IPS DF 6.9 (cell line): ENCODE data around the gene PDE2A.

Experiments used
- DNase-seq: peaks from one replicate; pipeline ENCODE4 v3.0.0-alpha.2; 2013; ENCODE audit warnings: low read depth, low spot score
- H3K27ac ChIP-seq: one replicate; pipeline ENCODE4 v1.5.1; 2013; ENCODE audit warnings: low read length, control low read depth
- H3K27me3 ChIP-seq: 2 replicates; pipeline ENCODE4 v1.6.1; 2013; ENCODE audit warnings: mild to moderate bottlenecking, low read length; ENCODE audit not compliant: control insufficient read depth, insufficient read depth
- H3K36me3 ChIP-seq: 2 replicates; pipeline ENCODE4 v1.6.1; 2013; ENCODE audit warnings: low read length; ENCODE audit not compliant: control insufficient read depth, insufficient read depth
- H3K4me1 ChIP-seq: 2 replicates; pipeline ENCODE4 v1.6.1; 2013; ENCODE audit warnings: low read length; ENCODE audit not compliant: control insufficient read depth, insufficient read depth
- H3K4me3 ChIP-seq: 2 replicates; pipeline ENCODE4 v1.5.1; 2013; ENCODE audit warnings: mild to moderate bottlenecking, low read length
- H3K9me3 ChIP-seq: 2 replicates; pipeline ENCODE4 v1.6.1; 2013; ENCODE audit warnings: low read length, inconsistent platforms; ENCODE audit not compliant: control insufficient read depth, insufficient read depth
- WGBS: extraction: QIAGEN DNeasy Blood & Tissue Kit; methylation state at CpG from one replicate; pipeline ENCODE4 v1.1.7; 2013; ENCODE audit warnings: mixed read lengths, missing lambda C conversion rate; ENCODE audit not compliant: insufficient read length, insufficient coverage; 5-methylcytosine and 5-hydroxymethylcytosine counted together

PDE2A gene

GRCh38 chr11:72673943-72674828 lies at the start of gene PDE2A:
PDE2A (minus strand) TSS chr11:72674422; CDS start chr11:72674207, 215 bp downstream.
- Histone ChIP-seq H3K4me3 (no peak within 1 kb of the TSS), H3K27me3 (peaks cover 8% of the 10 kb centered on the region; the same call in 1 of the 2 replicates), H3K9me3 (no peaks in the 10 kb centered on the region), H3K36me3 (no peaks in the 10 kb centered on the region), H3K4me1 (peaks cover 7% of the 10 kb centered on the region), H3K27ac (no peak within 1 kb of the TSS)
- WGBS = no CpG with 5 or more reads among the region's 21 CpGs
- DNase-seq = no peak

GRCh38 chr11:72723508-72723907 lies 49.3 kb upstream of the PDE2A start:
- Histone ChIP-seq H3K27ac (no peak overlapping the region), H3K4me1 (peaks cover 1% of the 10 kb centered on the region; the same call in 1 of the 2 replicates), H3K36me3 (peaks cover 5% of the 10 kb centered on the region), H3K4me3 (no peak overlapping the region), H3K9me3 (no peaks in the 10 kb centered on the region), H3K27me3 (no peaks in the 10 kb centered on the region)
- no CpG with 5 or more reads among the region's 9 CpGs for WGBS
- DNase-seq = no peak

- peaks cover 1% of the 10 kb centered on the region; the same call in 1 of the 2 replicates for H3K4me1 ChIP-seq
- peaks cover 7% of the 10 kb centered on the region for H3K36me3 ChIP-seq
- WGBS = no CpG with 5 or more reads among the region's 10 CpGs
- no peaks in the 10 kb centered on the region for H3K27me3 ChIP-seq
- H3K4me3 ChIP-seq = no peak overlapping the region
- H3K9me3 ChIP-seq = no peaks in the 10 kb centered on the region
- no peak for DNase-seq
- H3K27ac ChIP-seq = no peak overlapping the region
These were observed 48.0 kb upstream of the PDE2A start for GRCh38 chr11:72722050-72722748.

DNA sequence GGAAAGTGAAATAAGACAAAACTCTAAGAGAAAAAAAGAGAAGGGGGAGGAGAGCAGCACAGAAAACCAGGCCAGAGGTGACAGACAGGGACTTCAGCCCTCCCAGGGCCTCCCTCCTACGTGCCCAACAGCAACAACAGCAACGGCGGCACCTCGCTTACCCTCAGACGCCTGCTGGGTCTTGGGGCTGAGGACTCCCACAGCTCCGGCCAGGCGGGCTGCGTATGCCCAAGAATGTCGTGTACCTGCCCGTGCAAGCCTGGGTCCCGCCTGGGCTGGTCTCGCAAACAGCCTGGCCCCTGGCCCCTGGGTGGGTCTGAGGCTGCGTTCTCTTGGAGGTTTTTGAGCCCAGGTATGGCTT lies 47.4 kb upstream of the PDE2A start:
- no CpG with 5 or more reads among the region's 13 CpGs for WGBS
- no peak overlapping the region for H3K27ac ChIP-seq
- H3K27me3 ChIP-seq = no peaks in the 10 kb centered on the region
- no peak overlapping the region for H3K4me3 ChIP-seq
- H3K4me1 ChIP-seq = peaks cover 1% of the 10 kb centered on the region; the same call in 1 of the 2 replicates
- H3K9me3 ChIP-seq = no peaks in the 10 kb centered on the region
- peaks cover 8% of the 10 kb centered on the region for H3K36me3 ChIP-seq
- DNase-seq = no peak

GRCh38 chr11:72721276-72721675 lies 47.1 kb upstream of the PDE2A start:
- WGBS = no CpG with 5 or more reads among the region's 3 CpGs
- H3K4me1 ChIP-seq = peaks cover 1% of the 10 kb centered on the region; the same call in 1 of the 2 replicates
- DNase-seq = no peak
- no peaks in the 10 kb centered on the region for H3K27me3 ChIP-seq
- H3K36me3 ChIP-seq = peaks cover 5% of the 10 kb centered on the region
- H3K4me3 ChIP-seq = no peak overlapping the region
- H3K27ac ChIP-seq = no peak overlapping the region
- no peaks in the 10 kb centered on the region for H3K9me3 ChIP-seq

DNA sequence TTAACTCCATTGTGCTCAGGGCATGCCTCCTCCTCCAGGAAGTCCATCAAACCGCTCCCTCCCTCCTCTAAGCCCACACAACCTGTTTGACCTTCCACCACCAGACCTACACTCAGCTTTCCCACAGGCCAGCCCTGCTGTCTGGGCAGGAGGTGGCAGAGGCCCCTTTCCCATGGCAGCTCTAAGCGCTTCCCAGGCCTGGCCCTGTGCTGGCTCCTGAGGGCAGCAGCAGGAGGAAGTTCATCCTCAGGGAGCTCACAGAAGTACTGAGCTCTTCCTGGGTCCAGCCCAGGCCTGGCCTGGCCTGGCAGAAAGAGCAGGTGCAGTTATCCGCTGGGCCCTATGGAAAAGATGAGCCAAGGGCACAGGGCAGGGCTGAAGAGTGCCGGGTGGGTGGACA lies 46.6 kb upstream of the PDE2A start:
- Histone ChIP-seq H3K36me3 (peaks cover 3% of the 10 kb centered on the region; the same call in 1 of the 2 replicates), H3K4me1 (peaks cover 1% of the 10 kb centered on the region; the same call in 1 of the 2 replicates), H3K27me3 (no peaks in the 10 kb centered on the region), H3K27ac (no peak overlapping the region), H3K4me3 (no peak overlapping the region), H3K9me3 (no peaks in the 10 kb centered on the region)
- no peak for DNase-seq
- no CpG with 5 or more reads among the region's 4 CpGs for WGBS

DNA sequence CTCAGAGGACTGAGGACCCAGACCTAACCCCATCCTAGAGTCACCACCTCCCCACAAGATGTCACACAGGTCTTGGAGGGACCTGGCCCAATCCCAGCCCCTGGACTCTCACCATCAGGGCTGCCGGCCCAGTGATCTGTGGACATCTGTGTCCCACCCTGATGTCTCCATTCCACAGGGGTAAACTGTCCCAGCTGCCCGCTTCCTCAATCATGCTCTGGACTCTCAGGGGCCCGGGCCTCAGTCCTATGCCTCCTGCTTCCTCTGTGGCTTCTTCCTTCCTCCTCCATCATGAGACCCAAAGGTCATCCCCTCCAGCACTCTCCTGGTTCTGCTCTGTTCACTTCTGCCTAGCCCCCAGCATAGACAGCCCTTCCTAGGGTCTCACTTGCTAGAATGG lies 45.8 kb upstream of the PDE2A start:
- Histone ChIP-seq H3K27me3 (no peaks in the 10 kb centered on the region), H3K36me3 (peaks cover 3% of the 10 kb centered on the region; the same call in 1 of the 2 replicates), H3K27ac (no peak overlapping the region), H3K4me3 (no peak overlapping the region), H3K4me1 (peaks cover 1% of the 10 kb centered on the region; the same call in 1 of the 2 replicates), H3K9me3 (no peaks in the 10 kb centered on the region)
- DNase-seq = no peak
- WGBS = no CpG with 5 or more reads among the region's 3 CpGs

DNA sequence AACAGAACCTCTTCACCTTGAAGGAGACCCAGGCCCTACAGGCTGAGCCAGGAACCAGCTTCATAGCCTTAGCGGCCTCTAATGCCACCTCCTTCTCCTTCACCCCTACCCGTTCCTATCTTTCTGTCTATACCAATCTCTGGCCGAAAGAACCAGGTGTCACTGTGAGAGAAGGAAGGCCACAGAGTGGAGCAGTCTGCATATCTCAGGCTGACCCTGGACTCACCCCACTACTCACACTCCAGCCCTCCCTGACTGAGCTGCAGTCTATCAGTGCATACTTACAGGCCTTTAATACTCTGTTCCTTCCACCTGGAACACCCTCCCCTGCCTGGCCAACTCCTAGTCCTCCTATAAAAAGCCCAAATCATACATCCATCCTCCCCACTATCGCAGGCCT lies 45.3 kb upstream of the PDE2A start:
- Histone ChIP-seq H3K27me3 (no peaks in the 10 kb centered on the region), H3K27ac (no peak overlapping the region), H3K36me3 (peaks cover 3% of the 10 kb centered on the region; the same call in 1 of the 2 replicates), H3K4me3 (no peak overlapping the region), H3K9me3 (no peaks in the 10 kb centered on the region), H3K4me1 (0 out of 2 replicates have a peak, but pooled peaks cover 1% of the 10 kb centered on the region)
- no peak for DNase-seq
- no CpG with 5 or more reads among the region's 4 CpGs for WGBS

- no peak for DNase-seq
- WGBS = no CpG with 5 or more reads among the region's 2 CpGs
- Histone ChIP-seq H3K4me1 (0 out of 2 replicates have a peak, but pooled peaks cover 1% of the 10 kb centered on the region), H3K27ac (no peak overlapping the region), H3K4me3 (no peak overlapping the region), H3K9me3 (no peaks in the 10 kb centered on the region), H3K36me3 (peaks cover 3% of the 10 kb centered on the region; the same call in 1 of the 2 replicates), H3K27me3 (no peaks in the 10 kb centered on the region)
These were observed 44.9 kb upstream of the PDE2A start for GRCh38 chr11:72719144-72719543.

DNA sequence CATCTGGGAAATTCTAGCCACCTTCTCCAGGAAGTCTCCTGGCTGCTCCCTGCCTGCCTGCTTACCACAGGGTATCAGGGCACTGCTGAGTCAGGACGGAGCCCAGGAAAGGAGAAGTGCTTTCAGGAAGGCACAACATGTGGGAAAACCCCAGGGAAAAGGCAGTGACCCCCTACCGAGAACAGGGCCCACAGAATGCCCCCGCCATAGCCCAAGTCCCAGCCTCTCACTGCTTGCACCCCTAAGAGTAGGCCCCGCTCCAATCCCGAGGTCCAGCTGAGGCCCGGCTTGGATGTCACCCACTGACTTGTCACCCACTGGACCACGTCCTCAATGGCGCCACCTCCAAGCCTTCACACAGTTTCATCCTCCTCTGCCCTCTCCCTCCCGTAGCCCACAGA lies 43.9 kb upstream of the PDE2A start:
- no peak for DNase-seq
- H3K27ac ChIP-seq = no peak overlapping the region
- no peaks in the 10 kb centered on the region for H3K9me3 ChIP-seq
- 0 out of 2 replicates have a peak, but pooled peaks cover 1% of the 10 kb centered on the region for H3K4me1 ChIP-seq
- no CpG with 5 or more reads among the region's 9 CpGs for WGBS
- H3K4me3 ChIP-seq = no peak overlapping the region
- H3K27me3 ChIP-seq = no peaks in the 10 kb centered on the region
- peaks cover 3% of the 10 kb centered on the region; the same call in 1 of the 2 replicates for H3K36me3 ChIP-seq
